ENCODE measurements around the gene SIRT7. TPM values are rescaled to one million over a fixed set of nuclear protein-coding genes. Genes with fewer than 3 reads are reported as not detected.

The SIRT7 gene
- total and polyA plus RNA-seq, 2 donors (not counting 3 experiments of a cell fraction or from before 2014, with no cell fraction given): 11.6 to 28.8 TPM

GRCh38 chr17:81921996-81922565 lies 4.1 kb upstream of the SIRT7 start:
- dilution Hi-C loops (cut with MboI; ENCODE audit: extremely low pct_ligation_motif_present, low sequenced_read_pairs): no loop called here
- no peak overlapping the region for H3K9ac ChIP-seq (replicated peaks; ENCODE audit: extremely low read depth, insufficient read depth, low read length)
- H3K9me1 ChIP-seq (replicated peaks; ENCODE audit: control insufficient read depth, extremely low read depth, insufficient read depth, low read length): no peaks in the 10 kb centered on the region
- no peaks in the 10 kb centered on the region for H3K9me3 ChIP-seq (replicated peaks; ENCODE audit: control insufficient read depth, insufficient read depth, low read length)
- POLR2A ChIA-PET: no interaction called here
- no peak overlapping the region for H3K4me2 ChIP-seq (ENCODE audit: insufficient read depth, low read length)
- TF ChIP-seq EZH2 (IDR thresholded peaks at IDR 0.05; ENCODE audit: borderline replicate concordance, low read depth, low read length, severe bottlenecking) (no peak), MAX (IDR thresholded peaks at IDR 0.05; ENCODE audit: insufficient read depth, insufficient read length) (no peak), POLR2AphosphoS5 (IDR thresholded peaks at IDR 0.05; ENCODE audit: insufficient read depth, low read depth, low read length) (no peak), GATA2 (IDR thresholded peaks at IDR 0.05; ENCODE audit: insufficient read depth, insufficient read length, low read depth, low read length) (no peak), FOS (IDR thresholded peaks at IDR 0.05; ENCODE audit: borderline replicate concordance, insufficient read depth, low read length) (no peak), MYC (IDR thresholded peaks at IDR 0.05; ENCODE audit: low read depth, low read length) (no peak), POLR2A (IDR thresholded peaks at IDR 0.05; ENCODE audit: low read depth, low read length) (no peak), CTCF (IDR thresholded peaks at IDR 0.05; ENCODE audit: extremely low read depth in 1 of 2, insufficient read depth in 1 of 2, low read depth in 1 of 2, low read length in 2 of 2) (no peak), JUN (IDR thresholded peaks at IDR 0.05; ENCODE audit: borderline replicate concordance, insufficient read depth, insufficient read length, low read depth) (no peak)
- H2AFZ ChIP-seq (ENCODE audit: low read depth, low read length): no peak overlapping the region
- H3K27ac ChIP-seq (ENCODE audit: insufficient read depth, low read depth, low read length): no peak overlapping the region
- CTCF ChIA-PET: interaction anchor here (1.6 kb wide), 1 partner anchor 11 kb away, joined by 5 read pairs; the partner anchor contains the start of gene PCYT2
- H3K4me3 ChIP-seq (replicated peaks in 1 of 3; ENCODE audit: insufficient read depth in 1 of 3, low read depth in 1 of 3, low read length in 3 of 3): no peak overlapping the region
- H3K36me3 ChIP-seq (ENCODE audit: control insufficient read depth in 2 of 2, extremely low read depth in 1 of 2, insufficient read depth in 2 of 2, low read length in 2 of 2): peaks cover 0 to 26% of the 10 kb centered on the region in 2 experiments
- no peaks in the 10 kb centered on the region for H4K20me1 ChIP-seq (replicated peaks; ENCODE audit: control insufficient read depth, extremely low read depth, insufficient read depth, low read length)
- H3K4me1 ChIP-seq (ENCODE audit: control insufficient read depth, extremely low read depth, insufficient read depth, low read length): peaks cover 20% of the 10 kb centered on the region
- DNase-seq (ENCODE audit: low read depth, low spot score) (no peak), FAIRE-seq (no peak)
- H3K27me3 ChIP-seq (ENCODE audit: control insufficient read depth in 2 of 2, insufficient read depth in 2 of 2, low read length in 2 of 2): no peaks in the 10 kb centered on the region
- peaks cover 74% of the 10 kb centered on the region for H3K79me2 ChIP-seq (ENCODE audit: control insufficient read depth, insufficient read depth, low read length)
- intact Hi-C loops (cut with micrococcal nuclease): no loop called here
- BruUV-seq (replicated peaks): no TSS peak
